Endodermal cell (in vitro differentiated cells): ENCODE measurements around the gene C4orf50. TPM values are rescaled to one million over a fixed set of nuclear protein-coding genes. Genes with fewer than 3 reads are reported as not detected.
A peak's percentile ranks its signal among the peaks of the same experiment; 100 is the strongest.

Experiments used
- DNase-seq: peaks from one replicate; pipeline ENCODE4 v3.0.0-alpha.2; 2017
- H3K27ac ChIP-seq: 2 replicates; pipeline ENCODE4 v1.5.1; 2013; ENCODE audit warnings: mild to moderate bottlenecking, low read depth, low read length, moderate library complexity
- H3K27me3 ChIP-seq: 2 replicates; pipeline ENCODE4 v1.6.1; 2013; ENCODE audit warnings: mild to moderate bottlenecking, low read length, moderate library complexity; ENCODE audit not compliant: insufficient read depth, control insufficient read depth, poor library complexity, severe bottlenecking
- H3K36me3 ChIP-seq: 2 replicates; pipeline ENCODE4 v1.7.0; 2013; ENCODE audit warnings: mild to moderate bottlenecking, low read length, moderate library complexity; ENCODE audit not compliant: control insufficient read depth, insufficient read depth
- H3K4me1 ChIP-seq: one replicate; pipeline ENCODE4 v1.7.0; 2013; ENCODE audit warnings: low read length; ENCODE audit not compliant: control insufficient read depth, insufficient read depth
- H3K4me3 ChIP-seq: 2 replicates; pipeline ENCODE4 v1.5.1; 2013; ENCODE audit warnings: mild to moderate bottlenecking, low read length, moderate library complexity
- H3K9ac ChIP-seq: 2 replicates; pipeline ENCODE4 v1.6.1; 2013; ENCODE audit warnings: mild to moderate bottlenecking, low read length, moderate library complexity; ENCODE audit not compliant: poor library complexity, severe bottlenecking; ENCODE audit errors: extremely low read depth
- H3K9me3 ChIP-seq: 2 replicates; pipeline ENCODE4 v1.6.1; 2013; ENCODE audit warnings: mild to moderate bottlenecking, low read length, moderate library complexity; ENCODE audit not compliant: control insufficient read depth
- H3K27ac Mint-ChIP-seq: 2 replicates; pipeline ENCODE4 v1.8.0; 2020; ENCODE audit warnings: mixed read lengths
- H3K27me3 Mint-ChIP-seq: 2 replicates; pipeline ENCODE4 v1.8.0; 2021; ENCODE audit warnings: mild to moderate bottlenecking, mixed read lengths; ENCODE audit not compliant: insufficient read depth
- H3K36me3 Mint-ChIP-seq: 2 replicates; pipeline ENCODE4 v1.8.0; 2020; ENCODE audit warnings: low read depth, mixed read lengths
- H3K4me1 Mint-ChIP-seq: 2 replicates; pipeline ENCODE4 v1.8.0; 2020; ENCODE audit warnings: mixed read lengths
- H3K4me3 Mint-ChIP-seq: 2 replicates; pipeline ENCODE4 v1.8.0; 2020; ENCODE audit warnings: mild to moderate bottlenecking, moderate library complexity, mixed read lengths
- H3K9me3 Mint-ChIP-seq: 2 replicates; pipeline ENCODE4 v1.8.0; 2020; ENCODE audit warnings: mild to moderate bottlenecking, mixed read lengths
- CTCF ChIP-seq: fragments of 200-600 bp; sonication (generic); conservative IDR thresholded peaks from 2 replicates; pipeline ENCODE4 v1.5.0; 2021; ENCODE audit warnings: antibody characterized with exemption, mild to moderate bottlenecking
- WGBS, 2 experiments: methylation state at CpG; one replicate each; pipeline versions ENCODE4 v1.1.5 to v1.1.7; 2013; ENCODE audit warnings: missing lambda C conversion rate in 2 of 2, mixed read lengths in 1 of 2; ENCODE audit not compliant: insufficient coverage in 1 of 2, insufficient read length in 1 of 2; 5-methylcytosine and 5-hydroxymethylcytosine counted together
- total RNA-seq, 2 donors: library from RNA; stranded (reverse); fragmentation: NEBNext Ultra II Directional in 1 of 2; extraction: Animal tissue kit (Norgen Biotek cat#: 25700) in 1 of 2; gene quantifications; 2 replicates in 1 of 2; 3 replicates in 1 of 2; pipeline ENCODE4 v1.2.1, GENCODE V29; 2021

The C4orf50 gene
- total RNA-seq, 2 donors from 2014 or later: 0.84 to 1.6 TPM

- H3K27ac ChIP-seq: no peak overlapping the region
- Mint-ChIP-seq H3K36me3 (no peaks in the 10 kb centered on the region), H3K4me3 (no peak overlapping the region), H3K27me3 (peaks cover 8% of the 10 kb centered on the region), H3K4me1 (no peaks in the 10 kb centered on the region), H3K9me3 (peaks cover 19% of the 10 kb centered on the region), H3K27ac (no peak overlapping the region)
- DNase-seq: peak; percentile 94
- no peak overlapping the region for H3K4me3 ChIP-seq
- no peaks in the 10 kb centered on the region for H3K36me3 ChIP-seq
- TF ChIP-seq CTCF: peak; percentile 90
- H3K9me3 ChIP-seq: peaks cover 18% of the 10 kb centered on the region
- WGBS, 2 experiments: 32 to 33% methylated on average over 10 to 11 of the region's 11 CpGs
- H3K27me3 ChIP-seq: no peaks in the 10 kb centered on the region
- no peak overlapping the region for H3K9ac ChIP-seq
- no peaks in the 10 kb centered on the region for H3K4me1 ChIP-seq
Measured at GRCh38 chr4:5979981-5980380, 38.2 kb downstream of the C4orf50 start.

GRCh38 chr4:5976921-5977320, 41.3 kb downstream of the C4orf50 start:
- Mint-ChIP-seq H3K27ac (no peak overlapping the region), H3K4me3 (no peak overlapping the region), H3K4me1 (no peaks in the 10 kb centered on the region), H3K9me3 (no peaks in the 10 kb centered on the region), H3K36me3 (no peaks in the 10 kb centered on the region), H3K27me3 (peaks cover 3% of the 10 kb centered on the region)
- H3K9ac ChIP-seq: no peak overlapping the region
- no peaks in the 10 kb centered on the region for H3K36me3 ChIP-seq
- no peak overlapping the region for H3K27ac ChIP-seq
- H3K27me3 ChIP-seq: no peaks in the 10 kb centered on the region
- H3K4me1 ChIP-seq: no peaks in the 10 kb centered on the region
- TF ChIP-seq CTCF: no peak
- H3K9me3 ChIP-seq: no peaks in the 10 kb centered on the region
- whole genome bisulfite sequencing, 2 experiments: 81 to 84% methylated on average over 7 to 9 of the region's 9 CpGs
- peak; percentile 33 for DNase-seq
- H3K4me3 ChIP-seq: no peak overlapping the region

GRCh38 chr4:5976431-5976830, 41.8 kb downstream of the C4orf50 start:
- Histone ChIP-seq H3K4me1 (no peaks in the 10 kb centered on the region), H3K27me3 (no peaks in the 10 kb centered on the region), H3K9me3 (no peaks in the 10 kb centered on the region), H3K4me3 (no peak overlapping the region), H3K36me3 (no peaks in the 10 kb centered on the region), H3K9ac (no peak overlapping the region), H3K27ac (no peak overlapping the region)
- peaks cover 3% of the 10 kb centered on the region for H3K27me3 Mint-ChIP-seq
- WGBS, 2 experiments: 91 to 92% methylated on average over 2 to 6 of the region's 6 CpGs
- H3K4me3 Mint-ChIP-seq: no peak overlapping the region
- H3K27ac Mint-ChIP-seq: no peak overlapping the region
- no peaks in the 10 kb centered on the region for H3K36me3 Mint-ChIP-seq
- H3K4me1 Mint-ChIP-seq: no peaks in the 10 kb centered on the region
- no peaks in the 10 kb centered on the region for H3K9me3 Mint-ChIP-seq
- no peak for TF ChIP-seq CTCF
- DNase-seq: peak; percentile 65
